Endothelial cell of umbilical vein (primary cell): ENCODE results near the gene TNFSF4. TPM values are rescaled to one million over a fixed set of nuclear protein-coding genes. Genes with fewer than 3 reads are reported as not detected.

Experiments used
- BruUV-seq: library from RNA; stranded (reverse); fragments of 400-500 nt; replicated peaks from 2 replicates; lab custom pipeline; 2021; lab: Mats Ljungman, UMichigan
- CTCF ChIA-PET: fragments of 300-600, 350-600 bp; sonication (Branson Sonifier 250); formaldehyde crosslinking; loops from one replicate; lab custom pipeline; 2021; ENCODE audit warnings: antibody characterized with exemption, inconsistent platforms; lab: Charles Lee
- POLR2A ChIA-PET: fragments of 300-600, 350-600 bp; sonication (Branson Sonifier 250); formaldehyde crosslinking; loops from one replicate; lab custom pipeline; 2021; ENCODE audit warnings: antibody characterized with exemption, inconsistent platforms; lab: Charles Lee
- DNase-seq: peaks from one replicate; pipeline ENCODE4 v3.0.0-alpha.2; 2011; ENCODE audit warnings: low read depth, low spot score
- FAIRE-seq: peaks from 2 replicates; lab custom pipeline; 2011; peaks lifted over from hg19 to GRCh38; lab: Jason Lieb, UNC
- H2AFZ ChIP-seq: 2 replicates; pipeline ENCODE4 v1.6.0; 2012; ENCODE audit warnings: low read depth, low read length, control low read depth, inconsistent platforms
- H3K27ac ChIP-seq: 2 replicates; pipeline ENCODE4 v1.5.1; 2011; ENCODE audit warnings: low read depth, mild to moderate bottlenecking, control low read depth, low read length, moderate library complexity; ENCODE audit not compliant: insufficient read depth
- H3K27me3 ChIP-seq, 2 experiments: 2 replicates each; pipeline versions ENCODE4 v1.6.0 to v1.6.1; 2011; ENCODE audit warnings: low read length in 2 of 2, mixed read lengths in 1 of 2; ENCODE audit not compliant: control insufficient read depth in 2 of 2, insufficient read depth in 2 of 2
- H3K36me3 ChIP-seq, 2 experiments: 2 replicates in 1 of 2; 3 replicates in 1 of 2; pipeline ENCODE4 v1.5.1; 2011; ENCODE audit warnings: low read length in 2 of 2, mild to moderate bottlenecking in 1 of 2, moderate library complexity in 1 of 2; ENCODE audit not compliant: control insufficient read depth in 2 of 2, insufficient read depth in 2 of 2; ENCODE audit errors: extremely low read depth in 1 of 2
- H3K4me1 ChIP-seq: 3 replicates; pipeline ENCODE4 v1.5.1; 2011; ENCODE audit warnings: mild to moderate bottlenecking, low read length; ENCODE audit not compliant: control insufficient read depth, insufficient read depth; ENCODE audit errors: extremely low read depth
- H3K4me2 ChIP-seq: 2 replicates; pipeline ENCODE4 v1.6.1; 2011; ENCODE audit warnings: low read length, control low read depth, mixed read lengths; ENCODE audit not compliant: insufficient read depth
- H3K4me3 ChIP-seq, 3 experiments: fragments of 200-600 bp in 1 of 3; sonication (generic), shearing (Covaris generic) in 1 of 3; replicated peaks in 1 of 3; 2 replicates each; pipeline ENCODE4 v1.5.1; 2011 to 2016; ENCODE audit warnings: control low read depth in 3 of 3, low read length in 3 of 3, mild to moderate bottlenecking in 2 of 3, inconsistent platforms in 1 of 3, low read depth in 1 of 3, moderate library complexity in 1 of 3; ENCODE audit not compliant: insufficient read depth in 1 of 3
- H3K79me2 ChIP-seq: 2 replicates; pipeline ENCODE4 v1.6.0; 2012; ENCODE audit warnings: low read length, inconsistent platforms; ENCODE audit not compliant: control insufficient read depth, insufficient read depth
- H3K9ac ChIP-seq: replicated peaks from 2 replicates; pipeline ENCODE3; 2011; ENCODE audit warnings: low read length, control low read depth; ENCODE audit not compliant: insufficient read depth; ENCODE audit errors: extremely low read depth
- H3K9me1 ChIP-seq: replicated peaks from 3 replicates; pipeline ENCODE4 v1.6.0; 2011; ENCODE audit warnings: mild to moderate bottlenecking, low read length; ENCODE audit not compliant: control insufficient read depth, insufficient read depth; ENCODE audit errors: extremely low read depth
- H3K9me3 ChIP-seq: replicated peaks from 2 replicates; pipeline ENCODE4 v1.5.1; 2012; ENCODE audit warnings: low read length, inconsistent platforms; ENCODE audit not compliant: control insufficient read depth, insufficient read depth
- H4K20me1 ChIP-seq: replicated peaks from 2 replicates; pipeline ENCODE3; 2011; ENCODE audit warnings: mild to moderate bottlenecking, low read length; ENCODE audit not compliant: control insufficient read depth, insufficient read depth; ENCODE audit errors: extremely low read depth
- EZH2 ChIP-seq: IDR thresholded peaks from 2 replicates; pipeline ENCODE4 v1.6.1; 2012; ENCODE audit warnings: borderline replicate concordance, low read depth, mild to moderate bottlenecking, moderate library complexity, low read length, inconsistent platforms; ENCODE audit not compliant: severe bottlenecking
- FOS ChIP-seq: IDR thresholded peaks from 2 replicates; pipeline ENCODE4 v1.6.1; 2011; ENCODE audit warnings: mild to moderate bottlenecking, low read length, moderate library complexity, borderline replicate concordance; ENCODE audit not compliant: insufficient read depth
- GATA2 ChIP-seq: IDR thresholded peaks from 2 replicates; pipeline ENCODE4 v1.7.0; 2011; ENCODE audit warnings: low read depth, mild to moderate bottlenecking, moderate library complexity, mixed read lengths, low read length; ENCODE audit not compliant: insufficient read length, insufficient read depth
- JUN ChIP-seq: IDR thresholded peaks from 2 replicates; pipeline ENCODE4 v1.6.1; 2011; ENCODE audit warnings: borderline replicate concordance, low read depth; ENCODE audit not compliant: insufficient read length, insufficient read depth
- MYC ChIP-seq: IDR thresholded peaks from one replicate; pipeline ENCODE4 v1.6.1; 2011; ENCODE audit warnings: mild to moderate bottlenecking, low read depth, low read length
- POLR2A ChIP-seq: IDR thresholded peaks from 2 replicates; pipeline ENCODE4 v1.6.1; 2012; ENCODE audit warnings: low read depth, mild to moderate bottlenecking, control low read depth, low read length
- POLR2AphosphoS5 ChIP-seq: IDR thresholded peaks from 2 replicates; pipeline ENCODE4 v1.6.1; 2012; ENCODE audit warnings: low read depth, mild to moderate bottlenecking, control low read depth, low read length, moderate library complexity; ENCODE audit not compliant: insufficient read depth
- dilution Hi-C: fragments of 300-500 bp; cut with MboI; formaldehyde crosslinking; loops from one replicate; pipeline ENCODE4 v1.15.0; 2019; ENCODE audit warnings: low sequenced_read_pairs; ENCODE audit not compliant: extremely low pct_ligation_motif_present
- intact Hi-C: fragments of 100-400 bp; cut with micrococcal nuclease; formaldehyde crosslinking; loops from one replicate; pipeline ENCODE4 v1.10.0; 2022
- polyA plus RNA-seq, 4 experiments: library from polyadenylated mRNA; depleted of rRNA in 3 of 4; stranded (reverse) in 3 of 4; unstranded in 1 of 4; fragments of >200 nt; gene quantifications; 2 replicates each; pipeline versions ENCODE4 v1.2.1 to v1.2.3, GENCODE V29; 2011 to 2012; ENCODE audit warnings: missing spikeins in 1 of 4
- total RNA-seq: library from RNA; stranded (reverse); gene quantifications from 2 replicates; pipeline ENCODE4 v1.2.3, GENCODE V29; 2021
- TF ChIP-seq, protein P1 (sequence below): IDR thresholded peaks from 2 replicates; pipeline ENCODE4 v1.6.1; 2011; ENCODE audit not compliant: insufficient read depth, insufficient read length
- TF ChIP-seq, protein P2 (sequence below), 2 donors: IDR thresholded peaks; 1 replicate in 1 of 2; 2 replicates in 1 of 2; pipeline ENCODE4 v1.5.1; 2011; ENCODE audit warnings: low read length in 2 of 2, mild to moderate bottlenecking in 2 of 2, moderate library complexity in 2 of 2, control low read depth in 1 of 2, inconsistent platforms in 1 of 2, low read depth in 1 of 2; ENCODE audit not compliant: insufficient read depth in 1 of 2; ENCODE audit errors: extremely low read depth in 1 of 2

The TNFSF4 gene
- total and polyA plus RNA-seq, 2 donors (not counting 3 experiments of a cell fraction or from before 2014, with no cell fraction given), result 44.9 to 88.1 TPM

DNA sequence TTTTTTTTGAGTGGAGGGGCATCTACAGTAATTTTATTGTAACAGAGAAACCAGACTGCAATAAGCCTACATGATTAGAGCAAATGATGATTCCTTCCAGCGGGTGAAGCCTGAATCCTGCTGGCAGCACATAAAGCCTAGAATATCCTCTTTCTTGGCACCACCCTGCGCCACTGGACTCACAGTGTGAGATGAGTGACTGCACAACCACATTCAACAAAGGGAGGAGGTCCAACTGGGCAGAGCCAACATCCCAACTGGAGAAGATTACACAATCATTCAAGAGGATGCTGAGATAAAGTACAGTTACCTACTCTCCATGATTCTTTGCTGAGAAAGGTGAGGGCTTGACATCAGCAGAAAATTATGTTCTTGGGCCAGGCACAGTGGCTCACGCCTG lies 67.4 kb downstream of the TNFSF4 start:
- Histone ChIP-seq H3K9ac (no peak overlapping the region), H3K27me3 (no peaks in the 10 kb centered on the region), H3K9me3 (no peaks in the 10 kb centered on the region), H4K20me1 (no peaks in the 10 kb centered on the region), H3K9me1 (no peaks in the 10 kb centered on the region), H2AFZ (no peak overlapping the region), H3K4me3 (no peak overlapping the region), H3K27ac (no peak overlapping the region), H3K36me3 (no peaks in the 10 kb centered on the region), H3K4me2 (no peak overlapping the region), H3K79me2 (no peaks in the 10 kb centered on the region), H3K4me1 (no peaks in the 10 kb centered on the region)
- dilution Hi-C loops, result no loop called here
- TF ChIP-seq, protein P1, sequence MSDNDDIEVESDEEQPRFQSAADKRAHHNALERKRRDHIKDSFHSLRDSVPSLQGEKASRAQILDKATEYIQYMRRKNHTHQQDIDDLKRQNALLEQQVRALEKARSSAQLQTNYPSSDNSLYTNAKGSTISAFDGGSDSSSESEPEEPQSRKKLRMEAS, result no peak
- TF ChIP-seq FOS (no peak), POLR2A (no peak), POLR2AphosphoS5 (no peak), EZH2 (no peak), GATA2 (no peak), MYC (no peak), JUN (no peak)
- TF ChIP-seq, protein P2, sequence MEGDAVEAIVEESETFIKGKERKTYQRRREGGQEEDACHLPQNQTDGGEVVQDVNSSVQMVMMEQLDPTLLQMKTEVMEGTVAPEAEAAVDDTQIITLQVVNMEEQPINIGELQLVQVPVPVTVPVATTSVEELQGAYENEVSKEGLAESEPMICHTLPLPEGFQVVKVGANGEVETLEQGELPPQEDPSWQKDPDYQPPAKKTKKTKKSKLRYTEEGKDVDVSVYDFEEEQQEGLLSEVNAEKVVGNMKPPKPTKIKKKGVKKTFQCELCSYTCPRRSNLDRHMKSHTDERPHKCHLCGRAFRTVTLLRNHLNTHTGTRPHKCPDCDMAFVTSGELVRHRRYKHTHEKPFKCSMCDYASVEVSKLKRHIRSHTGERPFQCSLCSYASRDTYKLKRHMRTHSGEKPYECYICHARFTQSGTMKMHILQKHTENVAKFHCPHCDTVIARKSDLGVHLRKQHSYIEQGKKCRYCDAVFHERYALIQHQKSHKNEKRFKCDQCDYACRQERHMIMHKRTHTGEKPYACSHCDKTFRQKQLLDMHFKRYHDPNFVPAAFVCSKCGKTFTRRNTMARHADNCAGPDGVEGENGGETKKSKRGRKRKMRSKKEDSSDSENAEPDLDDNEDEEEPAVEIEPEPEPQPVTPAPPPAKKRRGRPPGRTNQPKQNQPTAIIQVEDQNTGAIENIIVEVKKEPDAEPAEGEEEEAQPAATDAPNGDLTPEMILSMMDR (IDR thresholded peaks at IDR 0.05; ENCODE audit: extremely low read depth in 1 of 2, insufficient read depth in 1 of 2, low read depth in 1 of 2, low read length in 2 of 2), result no peak
- BruUV-seq, result no TSS peak
- ChIA-PET CTCF (no interaction called here), POLR2A (no interaction called here)
- DNase-seq (no peak), FAIRE-seq (no peak)
- intact Hi-C loops, result no loop called here
